HEK293T (cell line): ENCODE data around the gene UQCRH.

Source experiments
- ARNT ChIP-seq: fragments of 450-650 bp; IDR thresholded peaks from 2 replicates; pipeline ENCODE4 v1.6.1; 2017; ENCODE audit warnings: mild to moderate bottlenecking
- BHLHE40 ChIP-seq: fragments of 450-650 bp; IDR thresholded peaks from 2 replicates; pipeline ENCODE4 v1.6.1; 2016; ENCODE audit warnings: mild to moderate bottlenecking, moderate library complexity, borderline replicate concordance
- CTBP1 ChIP-seq: fragments of 450-650 bp; IDR thresholded peaks from 2 replicates; pipeline ENCODE4 v1.6.1; 2016; ENCODE audit warnings: borderline replicate concordance
- FOXK2 ChIP-seq: fragments of 450-650 bp; IDR thresholded peaks from 2 replicates; pipeline ENCODE4 v1.6.1; 2016; ENCODE audit warnings: mild to moderate bottlenecking
- FOXM1 ChIP-seq: fragments of 450-650 bp; IDR thresholded peaks from 2 replicates; pipeline ENCODE4 v1.6.1; 2017; ENCODE audit warnings: mild to moderate bottlenecking, borderline replicate concordance
- L3MBTL2 ChIP-seq: fragments of 450-650 bp; conservative IDR thresholded peaks from 2 replicates; pipeline ENCODE4 v1.6.1; 2016; ENCODE audit warnings: mild to moderate bottlenecking
- LEF1 ChIP-seq: fragments of 450-650 bp; IDR thresholded peaks from 2 replicates; pipeline ENCODE4 v1.6.1; 2017; ENCODE audit warnings: mild to moderate bottlenecking, borderline replicate concordance
- SP1 ChIP-seq: fragments of 450-650 bp; IDR thresholded peaks from 2 replicates; pipeline ENCODE4 v1.6.1; 2017
- TARDBP ChIP-seq: fragments of 450-650 bp; IDR thresholded peaks from 2 replicates; pipeline ENCODE4 v1.6.1; 2016
- TF ChIP-seq, protein P1 (sequence below): fragments of 450-650 bp; IDR thresholded peaks from 2 replicates; pipeline ENCODE4 v1.6.1; 2016

DNA sequence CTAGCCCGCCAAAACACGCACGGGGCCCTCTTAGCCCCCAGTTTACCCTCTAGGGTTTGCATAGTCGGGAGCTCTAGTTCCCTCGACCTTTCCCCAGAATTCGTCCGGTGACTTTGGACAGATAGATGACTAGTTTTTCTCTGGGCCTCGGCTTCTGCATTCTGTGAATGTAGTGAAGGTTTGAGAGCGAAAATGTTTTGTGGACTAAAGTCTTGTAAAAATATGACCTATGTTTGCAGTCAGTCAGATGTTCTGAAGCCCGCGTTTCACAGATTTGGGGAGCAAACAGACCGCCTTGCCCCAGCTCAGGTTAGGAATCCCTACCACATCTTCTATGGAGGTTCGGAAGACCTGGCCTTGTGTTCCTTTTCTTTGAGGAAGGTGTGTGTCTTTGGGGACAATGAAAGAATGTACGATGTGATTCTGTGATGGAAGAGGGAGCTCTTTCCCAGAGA lies 401 bp downstream of the UQCRH start:
- TF ChIP-seq L3MBTL2 = no peak
- TF ChIP-seq FOXM1 = no peak
- TF ChIP-seq LEF1 = no peak
- TF ChIP-seq, protein P1, sequence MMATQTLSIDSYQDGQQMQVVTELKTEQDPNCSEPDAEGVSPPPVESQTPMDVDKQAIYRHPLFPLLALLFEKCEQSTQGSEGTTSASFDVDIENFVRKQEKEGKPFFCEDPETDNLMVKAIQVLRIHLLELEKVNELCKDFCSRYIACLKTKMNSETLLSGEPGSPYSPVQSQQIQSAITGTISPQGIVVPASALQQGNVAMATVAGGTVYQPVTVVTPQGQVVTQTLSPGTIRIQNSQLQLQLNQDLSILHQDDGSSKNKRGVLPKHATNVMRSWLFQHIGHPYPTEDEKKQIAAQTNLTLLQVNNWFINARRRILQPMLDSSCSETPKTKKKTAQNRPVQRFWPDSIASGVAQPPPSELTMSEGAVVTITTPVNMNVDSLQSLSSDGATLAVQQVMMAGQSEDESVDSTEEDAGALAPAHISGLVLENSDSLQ = no peak
- no peak for TF ChIP-seq FOXK2
- TF ChIP-seq BHLHE40 = no peak
- no peak for TF ChIP-seq SP1
- no peak for TF ChIP-seq TARDBP
- TF ChIP-seq ARNT = no peak
- no peak for TF ChIP-seq CTBP1
